Stomach (tissue), 9 donors: ENCODE results near the gene PDE3B. TPM values are rescaled to one million over a fixed set of nuclear protein-coding genes. Genes with fewer than 3 reads are reported as not detected.

Experiments used
- DNase-seq, 2 donors: peaks; one replicate each; pipeline versions ENCODE4 v3.0.0 to v3.0.0-alpha.2; 2013 to 2019
- H3K27ac ChIP-seq, 5 donors: fragments of 200-600 bp in 4 of 5; sonication (generic) in 4 of 5; one replicate each; pipeline ENCODE4 v1.5.1; 2013 to 2019; ENCODE audit warnings: mild to moderate bottlenecking in 1 of 5, moderate library complexity in 1 of 5
- H3K27me3 ChIP-seq, 3 donors: fragments of 200-600 bp; sonication (generic); one replicate each; pipeline ENCODE4 v1.5.1; 2017 to 2019; ENCODE audit warnings: mixed run types in 1 of 3
- H3K36me3 ChIP-seq, 4 donors: fragments of 200-600 bp; sonication (generic); 1 replicate in 3 of 4; 2 replicates in 1 of 4; pipeline ENCODE4 v1.5.1; 2016 to 2019
- H3K4me1 ChIP-seq, 4 donors: fragments of 200-600 bp; sonication (generic); one replicate each; pipeline ENCODE4 v1.5.1; 2016 to 2019
- H3K4me3 ChIP-seq, 4 donors: fragments of 200-600 bp; sonication (generic) in 3 of 4; one replicate each; pipeline ENCODE4 v1.5.1; 2016 to 2019; ENCODE audit warnings: mild to moderate bottlenecking in 1 of 4
- H3K9me3 ChIP-seq, 4 donors: fragments of 200-600 bp; sonication (generic); one replicate each; pipeline ENCODE4 v1.5.1; 2016 to 2019
- CTCF ChIP-seq, 7 experiments: fragments of 450-650 bp in 4 of 7; fragments of 200-600 bp in 3 of 7; sonication (generic) in 3 of 7; IDR thresholded peaks; one replicate each; pipeline ENCODE4 v1.5.1; 2016 to 2019; ENCODE audit warnings: antibody characterized with exemption in 7 of 7, control low read depth in 2 of 7, mild to moderate bottlenecking in 1 of 7
- EP300 ChIP-seq: sonication (generic); formaldehyde crosslinking; IDR thresholded peaks from one replicate; pipeline ENCODE4 v1.6.1; 2017; ENCODE audit warnings: antibody characterized with exemption
- POLR2A ChIP-seq, 4 donors: fragments of 450-650 bp; IDR thresholded peaks; one replicate each; pipeline ENCODE4 v1.6.1; 2016; ENCODE audit warnings: antibody characterized with exemption in 4 of 4, control low read depth in 2 of 4, mild to moderate bottlenecking in 1 of 4, moderate library complexity in 1 of 4
- POLR2AphosphoS5 ChIP-seq, 3 donors: sonication (generic); formaldehyde crosslinking; IDR thresholded peaks; one replicate each; pipeline ENCODE4 v1.6.1; 2016; ENCODE audit warnings: antibody characterized with exemption in 3 of 3
- WGBS, 5 donors: extraction: QIAGEN DNeasy Blood & Tissue Kit in 3 of 5; methylation state at CpG; one replicate each; pipeline versions ENCODE4 v1.1.5 to v1.1.7; 2013 to 2018; 5-methylcytosine and 5-hydroxymethylcytosine counted together
- intact Hi-C: fragments of 100-400 bp; cut with DNase I; formaldehyde crosslinking; loops from one replicate; pipeline ENCODE4 v1.15.1; 2023; ENCODE audit warnings: low total_unique reads
- polyA plus RNA-seq, 3 donors: library from polyadenylated mRNA; stranded (reverse); fragments of 200-250 nt; gene quantifications; one replicate each; pipeline ENCODE4 v1.2.3, GENCODE V29; 2013
- total RNA-seq, 5 donors: library from RNA; depleted of rRNA; stranded (reverse); fragments of >200 nt; gene quantifications; one replicate each; pipeline versions ENCODE4 v1.1.0 to v1.2.3, GENCODE V29; 2014 to 2016
- donor health status: healthy with polysubstance abuse.
- donor health status: Bipolar disorder and iron deficiency.
- donor health status: healthy.

Gene PDE3B
- total and polyA plus RNA-seq, 8 donors: 1.2 to 49.2 (median 14.2) TPM

- DNase-seq: peak in 1 of 2 donors; percentile 28
- no peak overlapping the region for H3K27ac ChIP-seq
- peaks cover 0 to 42% (median 32%) of the 10 kb centered on the region in 4 donors for H3K4me1 ChIP-seq
- peak overlapping the region; percentile 79 to 90 (median 90) for H3K4me3 ChIP-seq
- no peaks in the 10 kb centered on the region for H3K36me3 ChIP-seq
- TF ChIP-seq CTCF (IDR thresholded peaks at IDR 0.05) (no peak), POLR2AphosphoS5 (IDR thresholded peaks at IDR 0.05) (no peak), POLR2A (IDR thresholded peaks at IDR 0.05) (no peak), EP300 (no peak)
- WGBS, 5 donors: 53 to 77% (median 65%) methylated on average over 6 of the region's 6 CpGs
- intact Hi-C loops: loop anchor here (10.0 kb wide), 1 partner anchor 111 kb away; no protein-coding TSS in a partner anchor
- H3K9me3 ChIP-seq: no peaks in the 10 kb centered on the region
- H3K27me3 ChIP-seq: peaks cover 0 to 15% (median 3%) of the 10 kb centered on the region in 3 donors
These were observed 2.6 kb downstream of the PDE3B start for GRCh38 chr11:14645985-14646900.

GRCh38 chr11:14650064-14650463, 6.5 kb downstream of the PDE3B start:
- Histone ChIP-seq H3K27ac (no peak overlapping the region), H3K9me3 (no peaks in the 10 kb centered on the region), H3K36me3 (no peaks in the 10 kb centered on the region), H3K4me3 (no peak overlapping the region), H3K27me3 (peaks cover 0 to 9% (median 0%) of the 10 kb centered on the region in 3 donors), H3K4me1 (peaks cover 0 to 18% (median 11%) of the 10 kb centered on the region in 4 donors)
- 84 to 98% (median 92%) methylated on average over 3 of the region's 3 CpGs for WGBS, 5 donors
- intact Hi-C loops: no loop called here
- DNase-seq: no peak
- no peak for TF ChIP-seq EP300
- TF ChIP-seq POLR2AphosphoS5 (IDR thresholded peaks at IDR 0.05): no peak
- TF ChIP-seq POLR2A (IDR thresholded peaks at IDR 0.05): no peak
- TF ChIP-seq CTCF (IDR thresholded peaks at IDR 0.05): no peak

GRCh38 chr11:14653090-14653489, 9.5 kb downstream of the PDE3B start:
- H3K4me3 ChIP-seq: no peak overlapping the region
- WGBS, 5 donors: 87 to 94% (median 92%) methylated on average over 3 of the region's 3 CpGs
- no peak for TF ChIP-seq CTCF (IDR thresholded peaks at IDR 0.05)
- no peak for TF ChIP-seq EP300
- no peak for TF ChIP-seq POLR2A (IDR thresholded peaks at IDR 0.05)
- TF ChIP-seq POLR2AphosphoS5 (IDR thresholded peaks at IDR 0.05): no peak
- H3K27ac ChIP-seq: no peak overlapping the region
- no peaks in the 10 kb centered on the region for H3K36me3 ChIP-seq
- intact Hi-C loops: no loop called here
- no peaks in the 10 kb centered on the region for H3K27me3 ChIP-seq
- no peak for DNase-seq
- H3K4me1 ChIP-seq: peaks cover 0 to 9% (median 0%) of the 10 kb centered on the region in 4 donors
- H3K9me3 ChIP-seq: no peaks in the 10 kb centered on the region

GRCh38 chr11:14655435-14655834, 11.8 kb downstream of the PDE3B start:
- intact Hi-C loops: no loop called here
- H3K36me3 ChIP-seq: no peaks in the 10 kb centered on the region
- DNase-seq: no peak
- H3K27me3 ChIP-seq: no peaks in the 10 kb centered on the region
- H3K27ac ChIP-seq: no peak overlapping the region
- H3K4me3 ChIP-seq: no peak overlapping the region
- H3K9me3 ChIP-seq: no peaks in the 10 kb centered on the region
- TF ChIP-seq CTCF (IDR thresholded peaks at IDR 0.05) (no peak), POLR2AphosphoS5 (IDR thresholded peaks at IDR 0.05) (no peak), POLR2A (IDR thresholded peaks at IDR 0.05) (no peak), EP300 (no peak)
- peaks cover 0 to 9% (median 0%) of the 10 kb centered on the region in 4 donors for H3K4me1 ChIP-seq
- 89 to 93% (median 91%) methylated on average over 3 of the region's 3 CpGs for WGBS, 5 donors
